Stimulated activated naive CD4-positive, alpha-beta T cell (primary cell): ENCODE measurements around the gene IMPG1.

Experiments used
- DNase-seq, 6 experiments: peaks; one replicate each; lab custom pipeline; 2025; lab: John Stamatoyannopoulos, UW

Gene IMPG1

DNA sequence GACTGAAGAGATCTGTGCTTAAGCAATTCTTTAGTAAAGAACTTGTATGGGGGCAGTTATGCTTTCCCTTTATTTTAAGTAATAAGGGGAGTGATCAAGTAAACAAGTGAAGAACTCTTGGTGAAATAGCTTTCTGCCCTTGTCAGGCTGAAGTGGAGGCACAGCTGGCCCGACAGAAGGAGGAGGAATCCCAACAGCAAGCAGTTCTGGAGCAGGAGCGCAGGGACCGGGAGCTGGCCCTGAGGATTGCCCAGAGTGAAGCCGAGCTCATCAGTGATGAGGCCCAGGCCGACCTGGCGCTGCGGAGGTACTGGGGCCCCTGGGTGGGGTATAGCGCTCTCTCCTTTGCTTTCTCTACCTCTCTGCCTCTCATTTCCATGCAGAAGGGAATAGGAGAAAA, 180.1 kb downstream of the IMPG1 start:
- DNase-seq, result no peak

GRCh38 chr6:75884822-75885221, 187.6 kb downstream of the IMPG1 start:
- DNase-seq, result no peak

DNA sequence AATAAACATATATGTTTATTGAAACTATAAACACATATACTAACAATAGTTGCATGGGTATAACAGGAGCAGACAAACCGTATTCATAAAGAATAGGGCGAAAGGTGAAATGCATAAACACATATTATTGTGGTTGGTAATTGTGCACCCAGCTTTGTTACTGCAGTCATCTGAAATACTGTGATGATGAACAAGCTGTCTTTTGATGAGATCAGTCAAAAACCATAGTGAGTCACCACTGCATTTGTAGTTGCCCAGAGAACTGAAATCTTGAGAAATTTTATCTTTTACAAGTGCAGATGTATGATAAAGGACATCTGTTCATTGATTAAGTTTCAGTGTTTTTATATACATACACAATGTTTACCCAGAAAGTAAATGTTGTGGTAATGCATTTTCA, 189.7 kb downstream of the IMPG1 start:
- no peak for DNase-seq

GRCh38 chr6:75880305-75880704, 192.2 kb downstream of the IMPG1 start:
- DNase-seq, result no peak

DNA sequence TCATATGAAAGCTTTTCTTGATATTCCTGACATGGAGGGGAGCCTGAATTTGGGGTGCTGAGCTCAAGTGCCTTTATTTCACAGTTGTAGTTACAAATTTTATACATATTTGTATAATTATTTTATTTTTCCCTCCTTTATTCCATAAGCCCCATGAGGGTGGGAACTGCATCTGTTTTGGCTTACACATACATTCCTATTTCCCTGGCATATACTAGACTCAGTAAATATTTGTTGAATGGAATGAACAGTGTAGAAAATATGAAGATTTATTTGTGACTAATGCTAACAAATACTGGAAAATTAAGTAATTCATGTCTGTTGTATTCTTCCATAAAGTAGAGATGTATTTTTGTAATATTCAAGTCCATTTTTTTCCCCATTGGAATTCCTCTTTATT, 196.3 kb downstream of the IMPG1 start:
- no peak for DNase-seq

GRCh38 chr6:75874224-75874623, 198.2 kb downstream of the IMPG1 start:
- DNase-seq, result no peak
